22Rv1 (cell line): ENCODE data around the gene CARS1.

Experiments used
- ZFX ChIP-seq: fragments of 450-650 bp; IDR thresholded peaks from 2 replicates; pipeline ENCODE4 v1.6.1; 2017; ENCODE audit warnings: antibody characterized with exemption, borderline replicate concordance
- TF ChIP-seq, protein P1 (sequence below): fragments of 450-650 bp; IDR thresholded peaks from 2 replicates; pipeline ENCODE4 v1.5.1; 2017; ENCODE audit warnings: mild to moderate bottlenecking

- TF ChIP-seq, protein P1, sequence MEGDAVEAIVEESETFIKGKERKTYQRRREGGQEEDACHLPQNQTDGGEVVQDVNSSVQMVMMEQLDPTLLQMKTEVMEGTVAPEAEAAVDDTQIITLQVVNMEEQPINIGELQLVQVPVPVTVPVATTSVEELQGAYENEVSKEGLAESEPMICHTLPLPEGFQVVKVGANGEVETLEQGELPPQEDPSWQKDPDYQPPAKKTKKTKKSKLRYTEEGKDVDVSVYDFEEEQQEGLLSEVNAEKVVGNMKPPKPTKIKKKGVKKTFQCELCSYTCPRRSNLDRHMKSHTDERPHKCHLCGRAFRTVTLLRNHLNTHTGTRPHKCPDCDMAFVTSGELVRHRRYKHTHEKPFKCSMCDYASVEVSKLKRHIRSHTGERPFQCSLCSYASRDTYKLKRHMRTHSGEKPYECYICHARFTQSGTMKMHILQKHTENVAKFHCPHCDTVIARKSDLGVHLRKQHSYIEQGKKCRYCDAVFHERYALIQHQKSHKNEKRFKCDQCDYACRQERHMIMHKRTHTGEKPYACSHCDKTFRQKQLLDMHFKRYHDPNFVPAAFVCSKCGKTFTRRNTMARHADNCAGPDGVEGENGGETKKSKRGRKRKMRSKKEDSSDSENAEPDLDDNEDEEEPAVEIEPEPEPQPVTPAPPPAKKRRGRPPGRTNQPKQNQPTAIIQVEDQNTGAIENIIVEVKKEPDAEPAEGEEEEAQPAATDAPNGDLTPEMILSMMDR: no peak
- no peak for TF ChIP-seq ZFX
Observed at GRCh38 chr11:3042496-3043314, 14.5 kb downstream of the CARS1 start.
